HEK293 (cell line): ENCODE measurements around the gene BRD1.

Experiments used
- CTCF ChIA-PET: fragments of 350-600 bp; formaldehyde crosslinking; extraction: SDS; loops from one replicate; lab custom pipeline; 2021; ENCODE audit warnings: antibody characterized with exemption; lab: Yijun Ruan, JAX
- POLR2A ChIA-PET: fragments of 300-600 bp; formaldehyde crosslinking; extraction: SDS; loops from one replicate; lab custom pipeline; 2020; ENCODE audit warnings: antibody characterized with exemption, inconsistent platforms; lab: Yijun Ruan, JAX
- H3K27ac ChIP-seq: fragments of 200-500 bp; sonication (Bioruptor generic); 2 replicates; pipeline ENCODE4 v1.5.1; 2014; ENCODE audit warnings: low read depth, low read length, control low read depth, inconsistent platforms; ENCODE audit errors: extremely low read depth
- H3K36me3 ChIP-seq, 2 experiments: fragments of 200-500 bp in 1 of 2; sonication (Bioruptor generic) in 1 of 2; 1 replicate in 1 of 2; 2 replicates in 1 of 2; pipeline ENCODE4 v1.5.1; 2014 to 2017; ENCODE audit warnings: inconsistent platforms in 2 of 2, low read length in 2 of 2; ENCODE audit not compliant: control insufficient read depth in 2 of 2, insufficient read depth in 1 of 2
- H3K4me1 ChIP-seq: fragments of 200-500 bp; sonication (Bioruptor generic); 2 replicates; pipeline ENCODE4 v1.5.1; 2014; ENCODE audit warnings: mild to moderate bottlenecking, low read length, inconsistent platforms; ENCODE audit not compliant: control insufficient read depth, insufficient read depth
- H3K4me3 ChIP-seq: 2 replicates; pipeline ENCODE4 v1.5.1; 2011; ENCODE audit warnings: low read depth, mild to moderate bottlenecking, control low read depth, low read length, moderate library complexity
- H3K9me3 ChIP-seq: fragments of 200-500 bp; sonication (Bioruptor generic); 2 replicates; pipeline ENCODE4 v1.5.1; 2014; ENCODE audit warnings: low read depth, low read length, inconsistent platforms; ENCODE audit not compliant: control insufficient read depth, insufficient read depth
- FEZF1 ChIP-seq: fragments of 450-650 bp; formaldehyde crosslinking; IDR thresholded peaks from 2 replicates; pipeline ENCODE4 v1.5.1; 2016; ENCODE audit warnings: missing biosample characterization, missing genetic modification characterization
- GLIS1 ChIP-seq: fragments of 450-650 bp; formaldehyde crosslinking; IDR thresholded peaks from 2 replicates; pipeline ENCODE4 v1.5.1; 2016; ENCODE audit warnings: missing biosample characterization, missing genetic modification characterization
- IKZF3 ChIP-seq: fragments of 450-650 bp; IDR thresholded peaks from 2 replicates; pipeline ENCODE4 v1.5.0; 2018; ENCODE audit warnings: missing biosample characterization, mild to moderate bottlenecking, missing genetic modification characterization, moderate library complexity
- KLF8 ChIP-seq: fragments of 450-650 bp; formaldehyde crosslinking; IDR thresholded peaks from 2 replicates; pipeline ENCODE4 v1.5.1; 2016; ENCODE audit warnings: missing biosample characterization, missing genetic modification characterization
- MZF1 ChIP-seq: fragments of 450-650 bp; formaldehyde crosslinking; IDR thresholded peaks from 2 replicates; pipeline ENCODE4 v1.5.1; 2017; ENCODE audit warnings: missing biosample characterization, missing genetic modification characterization, borderline replicate concordance
- OSR2 ChIP-seq: fragments of 450-650 bp; formaldehyde crosslinking; IDR thresholded peaks from 2 replicates; pipeline ENCODE4 v1.5.1; 2016; ENCODE audit warnings: missing biosample characterization, missing genetic modification characterization
- REPIN1 ChIP-seq: fragments of 450-650 bp; formaldehyde crosslinking; IDR thresholded peaks from 2 replicates; pipeline ENCODE4 v1.5.1; 2017; ENCODE audit warnings: missing biosample characterization, missing genetic modification characterization, low read depth
- TCF7L2 ChIP-seq: IDR thresholded peaks from 2 replicates; pipeline ENCODE4 v1.6.1; 2011; ENCODE audit warnings: low read depth, mild to moderate bottlenecking, inconsistent platforms, low read length, moderate library complexity, borderline replicate concordance
- ZFHX2 ChIP-seq: fragments of 450-650 bp; formaldehyde crosslinking; conservative IDR thresholded peaks from 2 replicates; pipeline ENCODE4 v1.5.1; 2016; ENCODE audit warnings: missing biosample characterization, missing genetic modification characterization
- ZFP3 ChIP-seq: fragments of 450-650 bp; formaldehyde crosslinking; IDR thresholded peaks from 2 replicates; pipeline ENCODE4 v1.5.1; 2016; ENCODE audit warnings: low read depth, missing biosample characterization, missing genetic modification characterization
- ZIC2 ChIP-seq: fragments of 450-650 bp; formaldehyde crosslinking; IDR thresholded peaks from 2 replicates; pipeline ENCODE4 v1.5.1; 2016; ENCODE audit warnings: missing biosample characterization, missing genetic modification characterization
- ZNF157 ChIP-seq: fragments of 450-650 bp; formaldehyde crosslinking; IDR thresholded peaks from 2 replicates; pipeline ENCODE4 v1.5.1; 2016; ENCODE audit warnings: missing biosample characterization, missing genetic modification characterization
- ZNF16 ChIP-seq: fragments of 450-650 bp; formaldehyde crosslinking; IDR thresholded peaks from 2 replicates; pipeline ENCODE4 v1.5.1; 2016; ENCODE audit warnings: low read depth, missing biosample characterization, missing genetic modification characterization
- ZNF239 ChIP-seq: fragments of 450-650 bp; formaldehyde crosslinking; IDR thresholded peaks from 2 replicates; pipeline ENCODE4 v1.5.1; 2016; ENCODE audit warnings: missing biosample characterization, missing genetic modification characterization
- ZNF248 ChIP-seq: fragments of 450-650 bp; formaldehyde crosslinking; IDR thresholded peaks from 2 replicates; pipeline ENCODE4 v1.5.1; 2017; ENCODE audit warnings: missing biosample characterization, missing genetic modification characterization
- ZNF311 ChIP-seq: fragments of 450-650 bp; formaldehyde crosslinking; IDR thresholded peaks from 2 replicates; pipeline ENCODE4 v1.5.1; 2017; ENCODE audit warnings: missing biosample characterization, missing genetic modification characterization, borderline replicate concordance
- ZNF394 ChIP-seq: fragments of 450-650 bp; formaldehyde crosslinking; IDR thresholded peaks from 2 replicates; pipeline ENCODE4 v1.5.1; 2016; ENCODE audit warnings: missing biosample characterization, missing genetic modification characterization, mild to moderate bottlenecking, moderate library complexity, borderline replicate concordance
- ZNF416 ChIP-seq: fragments of 450-650 bp; formaldehyde crosslinking; IDR thresholded peaks from 2 replicates; pipeline ENCODE4 v1.5.1; 2016; ENCODE audit warnings: missing biosample characterization, missing genetic modification characterization
- ZNF544 ChIP-seq: fragments of 450-650 bp; formaldehyde crosslinking; IDR thresholded peaks from 2 replicates; pipeline ENCODE4 v1.5.0; 2017; ENCODE audit warnings: missing biosample characterization, missing genetic modification characterization
- ZNF548 ChIP-seq: fragments of 450-650 bp; formaldehyde crosslinking; IDR thresholded peaks from 2 replicates; pipeline ENCODE4 v1.5.1; 2016; ENCODE audit warnings: missing biosample characterization, missing genetic modification characterization
- ZNF558 ChIP-seq: fragments of 450-650 bp; formaldehyde crosslinking; IDR thresholded peaks from 2 replicates; pipeline ENCODE4 v1.5.1; 2016; ENCODE audit warnings: missing biosample characterization, missing genetic modification characterization
- ZNF664 ChIP-seq: fragments of 450-650 bp; formaldehyde crosslinking; IDR thresholded peaks from 2 replicates; pipeline ENCODE4 v1.5.1; 2016; ENCODE audit warnings: missing biosample characterization, missing genetic modification characterization
- ZNF677 ChIP-seq: fragments of 450-650 bp; IDR thresholded peaks from 2 replicates; pipeline ENCODE4 v1.5.0; 2018; ENCODE audit warnings: missing biosample characterization, mild to moderate bottlenecking, missing genetic modification characterization, moderate library complexity
- ZNF776 ChIP-seq: fragments of 450-650 bp; formaldehyde crosslinking; IDR thresholded peaks from 2 replicates; pipeline ENCODE4 v1.5.0; 2017; ENCODE audit warnings: missing biosample characterization, missing genetic modification characterization, borderline replicate concordance
- ZNF785 ChIP-seq: fragments of 450-650 bp; formaldehyde crosslinking; IDR thresholded peaks from 2 replicates; pipeline ENCODE4 v1.5.1; 2016; ENCODE audit warnings: missing biosample characterization, missing genetic modification characterization
- ZNF791 ChIP-seq: fragments of 450-650 bp; formaldehyde crosslinking; IDR thresholded peaks from 2 replicates; pipeline ENCODE4 v1.5.1; 2016; ENCODE audit warnings: missing biosample characterization, missing genetic modification characterization
- ZNF843 ChIP-seq: fragments of 450-650 bp; formaldehyde crosslinking; IDR thresholded peaks from 2 replicates; pipeline ENCODE4 v1.5.1; 2016; ENCODE audit warnings: missing biosample characterization, missing genetic modification characterization
- TF ChIP-seq, protein P1 (sequence below): fragments of 450-650 bp; formaldehyde crosslinking; IDR thresholded peaks from 2 replicates; pipeline ENCODE4 v1.5.1; 2016; ENCODE audit warnings: missing biosample characterization, missing genetic modification characterization
- TF ChIP-seq, protein P2 (sequence below): sonication (generic); formaldehyde crosslinking; IDR thresholded peaks from 2 replicates; pipeline ENCODE4 v1.8.1; 2022; ENCODE audit warnings: mild to moderate bottlenecking, moderate library complexity, missing genetic modification reagents
- TF ChIP-seq, protein P3 (sequence below): fragments of 450-650 bp; formaldehyde crosslinking; optimal IDR thresholded peaks from 2 replicates; pipeline ENCODE3; 2016; ENCODE audit warnings: missing biosample characterization, mild to moderate bottlenecking, missing genetic modification characterization
- TF ChIP-seq, protein P4 (sequence below): fragments of 450-650 bp; formaldehyde crosslinking; IDR thresholded peaks from 2 replicates; pipeline ENCODE4 v1.5.1; 2017; ENCODE audit warnings: missing biosample characterization, missing genetic modification characterization

BRD1 gene

DNA sequence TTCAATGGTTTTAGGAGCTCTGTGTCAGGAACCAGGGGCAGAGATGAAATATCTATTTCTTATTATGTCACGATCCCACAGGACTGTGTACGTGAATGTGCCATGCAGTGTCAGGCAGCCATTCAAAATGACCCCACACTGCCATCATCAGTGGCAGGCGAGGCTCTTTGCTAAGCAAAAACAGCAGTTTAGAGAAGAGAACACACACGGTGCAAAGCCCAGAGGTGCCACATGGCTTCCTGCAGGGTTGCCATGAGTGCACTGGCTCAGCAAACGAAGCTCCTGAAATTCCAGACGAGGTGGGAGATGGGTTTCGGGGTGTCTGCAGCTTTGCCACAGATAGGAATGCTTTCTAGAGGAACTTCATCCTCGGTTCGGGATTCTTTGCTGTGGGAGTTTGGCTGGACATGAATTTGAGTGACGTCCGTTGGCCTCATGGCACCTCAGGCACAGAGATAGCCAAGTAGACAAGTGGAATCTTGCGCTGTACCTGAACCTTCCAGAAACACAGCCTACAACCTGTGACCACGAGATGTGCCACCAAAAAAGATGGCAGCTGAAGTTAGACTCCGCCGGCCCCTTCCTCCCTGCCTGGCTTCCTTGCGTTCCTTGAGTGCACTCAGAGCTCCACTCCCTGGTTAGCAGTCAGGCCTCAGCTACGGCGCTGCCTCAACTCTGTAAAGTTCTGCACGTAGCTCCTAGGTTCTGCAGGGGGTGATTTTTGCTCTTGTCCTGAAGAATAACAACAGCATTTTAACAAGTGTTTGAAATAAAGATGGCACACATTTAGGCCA, 18.2 kb upstream of the BRD1 start:
- H3K9me3 ChIP-seq = no peaks in the 10 kb centered on the region
- POLR2A ChIA-PET = no interaction called here
- H3K4me1 ChIP-seq = no peaks in the 10 kb centered on the region
- H3K36me3 ChIP-seq = no peaks in the 10 kb centered on the region
- no peak overlapping the region for H3K27ac ChIP-seq
- no peak overlapping the region for H3K4me3 ChIP-seq
- CTCF ChIA-PET = no interaction called here
- TF ChIP-seq, protein P1, sequence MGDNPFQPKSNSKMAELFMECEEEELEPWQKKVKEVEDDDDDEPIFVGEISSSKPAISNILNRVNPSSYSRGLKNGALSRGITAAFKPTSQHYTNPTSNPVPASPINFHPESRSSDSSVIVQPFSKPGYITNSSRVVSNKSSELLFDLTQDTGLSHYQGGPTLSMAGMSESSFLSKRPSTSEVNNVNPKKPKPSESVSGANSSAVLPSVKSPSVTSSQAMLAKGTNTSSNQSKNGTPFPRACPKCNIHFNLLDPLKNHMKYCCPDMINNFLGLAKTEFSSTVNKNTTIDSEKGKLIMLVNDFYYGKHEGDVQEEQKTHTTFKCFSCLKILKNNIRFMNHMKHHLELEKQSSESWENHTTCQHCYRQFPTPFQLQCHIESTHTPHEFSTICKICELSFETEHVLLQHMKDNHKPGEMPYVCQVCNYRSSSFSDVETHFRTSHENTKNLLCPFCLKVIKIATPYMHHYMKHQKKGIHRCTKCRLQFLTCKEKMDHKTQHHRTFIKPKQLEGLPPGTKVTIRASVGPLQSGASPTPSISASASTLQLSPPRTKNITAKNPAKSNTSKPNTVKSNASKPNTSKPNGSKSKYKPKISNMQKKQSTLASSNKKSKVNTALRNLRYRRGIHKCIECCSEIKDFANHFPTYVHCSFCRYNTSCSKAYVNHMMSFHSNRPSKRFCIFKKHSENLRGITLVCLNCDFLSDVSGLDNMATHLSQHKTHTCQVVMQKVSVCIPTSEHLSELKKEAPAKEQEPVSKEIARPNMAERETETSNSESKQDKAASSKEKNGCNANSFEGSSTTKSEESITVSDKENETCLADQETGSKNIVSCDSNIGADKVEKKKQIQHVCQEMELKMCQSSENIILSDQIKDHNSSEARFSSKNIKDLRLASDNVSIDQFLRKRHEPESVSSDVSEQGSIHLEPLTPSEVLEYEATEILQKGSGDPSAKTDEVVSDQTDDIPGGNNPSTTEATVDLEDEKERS (tag by site-specific recombination) = no peak
- TF ChIP-seq, protein P2, sequence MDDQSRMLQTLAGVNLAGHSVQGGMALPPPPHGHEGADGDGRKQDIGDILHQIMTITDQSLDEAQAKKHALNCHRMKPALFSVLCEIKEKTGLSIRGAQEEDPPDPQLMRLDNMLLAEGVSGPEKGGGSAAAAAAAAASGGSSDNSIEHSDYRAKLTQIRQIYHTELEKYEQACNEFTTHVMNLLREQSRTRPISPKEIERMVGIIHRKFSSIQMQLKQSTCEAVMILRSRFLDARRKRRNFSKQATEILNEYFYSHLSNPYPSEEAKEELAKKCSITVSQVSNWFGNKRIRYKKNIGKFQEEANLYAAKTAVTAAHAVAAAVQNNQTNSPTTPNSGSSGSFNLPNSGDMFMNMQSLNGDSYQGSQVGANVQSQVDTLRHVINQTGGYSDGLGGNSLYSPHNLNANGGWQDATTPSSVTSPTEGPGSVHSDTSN (CRISPR knock-in tag) = no peak
- TF ChIP-seq FEZF1 (no peak), ZNF776 (tag by site-specific recombination) (no peak), ZNF558 (tag by site-specific recombination) (no peak), MZF1 (tag by site-specific recombination) (no peak), ZNF548 (tag by site-specific recombination) (no peak), ZNF239 (no peak), ZNF843 (tag by site-specific recombination) (no peak), ZNF664 (tag by site-specific recombination) (no peak), ZNF416 (no peak), ZNF785 (tag by site-specific recombination) (no peak), ZNF16 (tag by site-specific recombination) (no peak), ZNF394 (tag by site-specific recombination) (no peak), IKZF3 (tag by site-specific recombination) (no peak), ZNF544 (tag by site-specific recombination) (no peak)
- TF ChIP-seq, protein P3, sequence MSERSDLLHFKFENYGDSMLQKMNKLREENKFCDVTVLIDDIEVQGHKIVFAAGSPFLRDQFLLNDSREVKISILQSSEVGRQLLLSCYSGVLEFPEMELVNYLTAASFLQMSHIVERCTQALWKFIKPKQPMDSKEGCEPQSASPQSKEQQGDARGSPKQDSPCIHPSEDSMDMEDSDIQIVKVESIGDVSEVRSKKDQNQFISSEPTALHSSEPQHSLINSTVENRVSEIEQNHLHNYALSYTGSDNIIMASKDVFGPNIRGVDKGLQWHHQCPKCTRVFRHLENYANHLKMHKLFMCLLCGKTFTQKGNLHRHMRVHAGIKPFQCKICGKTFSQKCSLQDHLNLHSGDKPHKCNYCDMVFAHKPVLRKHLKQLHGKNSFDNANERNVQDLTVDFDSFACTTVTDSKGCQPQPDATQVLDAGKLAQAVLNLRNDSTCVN = no peak

DNA sequence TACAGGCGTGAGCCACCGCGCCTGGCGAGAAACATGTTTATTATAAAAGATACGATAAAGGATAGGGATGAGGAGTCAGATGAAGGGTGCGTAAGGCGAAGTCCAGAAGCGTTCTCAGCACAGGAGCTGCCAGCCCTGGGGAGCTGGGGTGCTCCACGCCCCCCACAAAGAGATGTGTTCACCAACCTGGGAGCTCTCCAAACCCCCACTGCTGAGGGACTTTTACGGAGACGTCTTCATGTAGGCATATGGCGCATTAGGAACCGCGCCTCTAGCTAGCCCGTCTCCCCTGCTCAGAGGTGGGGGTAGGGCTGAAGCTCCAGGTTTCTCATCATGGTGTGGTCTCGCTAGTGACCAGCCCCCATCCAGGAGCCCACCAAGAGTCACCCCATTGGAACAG, 17.6 kb upstream of the BRD1 start:
- ChIA-PET POLR2A (no interaction called here), CTCF (no interaction called here)
- Histone ChIP-seq H3K9me3 (no peaks in the 10 kb centered on the region), H3K36me3 (no peaks in the 10 kb centered on the region), H3K4me1 (no peaks in the 10 kb centered on the region), H3K27ac (no peak overlapping the region), H3K4me3 (no peak overlapping the region)
- TF ChIP-seq REPIN1 (no peak), ZNF791 (tag by site-specific recombination) (no peak), ZNF248 (tag by site-specific recombination) (no peak), ZFP3 (tag by site-specific recombination) (no peak), KLF8 (tag by site-specific recombination) (no peak), ZNF311 (tag by site-specific recombination) (no peak), OSR2 (tag by site-specific recombination) (no peak), ZNF677 (no peak), ZNF776 (tag by site-specific recombination) (no peak), GLIS1 (tag by site-specific recombination) (no peak), ZNF157 (tag by site-specific recombination) (no peak), ZIC2 (tag by site-specific recombination) (no peak), TCF7L2 (no peak), ZFHX2 (tag by site-specific recombination) (no peak)
- TF ChIP-seq, protein P4, sequence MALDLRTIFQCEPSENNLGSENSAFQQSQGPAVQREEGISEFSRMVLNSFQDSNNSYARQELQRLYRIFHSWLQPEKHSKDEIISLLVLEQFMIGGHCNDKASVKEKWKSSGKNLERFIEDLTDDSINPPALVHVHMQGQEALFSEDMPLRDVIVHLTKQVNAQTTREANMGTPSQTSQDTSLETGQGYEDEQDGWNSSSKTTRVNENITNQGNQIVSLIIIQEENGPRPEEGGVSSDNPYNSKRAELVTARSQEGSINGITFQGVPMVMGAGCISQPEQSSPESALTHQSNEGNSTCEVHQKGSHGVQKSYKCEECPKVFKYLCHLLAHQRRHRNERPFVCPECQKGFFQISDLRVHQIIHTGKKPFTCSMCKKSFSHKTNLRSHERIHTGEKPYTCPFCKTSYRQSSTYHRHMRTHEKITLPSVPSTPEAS = no peak
